Bronchial epithelial cell (primary cell): ENCODE data around the gene DNAJC16. TPM values are rescaled to one million over a fixed set of nuclear protein-coding genes. Genes with fewer than 3 reads are reported as not detected.

Source experiments
- DNase-seq: peaks from one replicate; pipeline ENCODE4 v3.0.0-alpha.2; 2010; ENCODE audit warnings: low read depth
- FAIRE-seq: peaks from 2 replicates; lab custom pipeline; 2011; peaks lifted over from hg19 to GRCh38; lab: Jason Lieb, UNC
- H3K27me3 ChIP-seq: 2 replicates; pipeline ENCODE4 v1.5.1; 2011; ENCODE audit warnings: low read length; ENCODE audit not compliant: control insufficient read depth, insufficient read depth
- H3K36me3 ChIP-seq: 2 replicates; pipeline ENCODE4 v1.5.1; 2011; ENCODE audit warnings: low read length; ENCODE audit not compliant: control insufficient read depth, insufficient read depth
- H3K4me3 ChIP-seq: 2 replicates; pipeline ENCODE4 v1.5.1; 2011; ENCODE audit warnings: mild to moderate bottlenecking, low read depth, low read length, control low read depth
- CTCF ChIP-seq: IDR thresholded peaks from 2 replicates; pipeline ENCODE4 v1.5.1; 2011; ENCODE audit warnings: mild to moderate bottlenecking, moderate library complexity, low read length, control low read depth, inconsistent platforms; ENCODE audit not compliant: insufficient read depth, severe bottlenecking
- total RNA-seq: library from RNA; depleted of rRNA; stranded (reverse); fragments of >200 nt; gene quantifications from 2 replicates; pipeline ENCODE4 v1.2.1, GENCODE V29; 2014

DNAJC16 gene
- total RNA-seq, 1 donor from 2014 or later = 7.6 TPM

- Histone ChIP-seq H3K36me3 (peaks cover 5% of the 10 kb centered on the region), H3K4me3 (no peak overlapping the region), H3K27me3 (no peaks in the 10 kb centered on the region)
- TF ChIP-seq CTCF = no peak
- DNase-seq (no peak), FAIRE-seq (no peak)
Observed at GRCh38 chr1:15557008-15557407, 30.4 kb downstream of the DNAJC16 start.

- H3K36me3 ChIP-seq = peaks cover 7% of the 10 kb centered on the region
- DNase-seq (peak; percentile 33), FAIRE-seq (no peak)
- no peak overlapping the region for H3K4me3 ChIP-seq
- no peaks in the 10 kb centered on the region for H3K27me3 ChIP-seq
- no peak for TF ChIP-seq CTCF
Observed at GRCh38 chr1:15557594-15557993, 30.9 kb downstream of the DNAJC16 start.

GRCh38 chr1:15558516-15558915 is 31.9 kb downstream of the DNAJC16 start:
- H3K36me3 ChIP-seq = peaks cover 8% of the 10 kb centered on the region
- FAIRE-seq (no peak), DNase-seq (no peak)
- no peaks in the 10 kb centered on the region for H3K27me3 ChIP-seq
- no peak overlapping the region for H3K4me3 ChIP-seq
- no peak for TF ChIP-seq CTCF

- FAIRE-seq = peak; percentile 93
- no peak for TF ChIP-seq CTCF
- H3K36me3 ChIP-seq = peaks cover 8% of the 10 kb centered on the region
- H3K27me3 ChIP-seq = no peaks in the 10 kb centered on the region
- DNase-seq = peak; percentile 94
- no peak overlapping the region for H3K4me3 ChIP-seq
Observed at GRCh38 chr1:15559189-15559810, 32.7 kb downstream of the DNAJC16 start.

- FAIRE-seq (no peak), DNase-seq (no peak)
- Histone ChIP-seq H3K36me3 (peaks cover 10% of the 10 kb centered on the region), H3K27me3 (no peaks in the 10 kb centered on the region), H3K4me3 (no peak overlapping the region)
- no peak for TF ChIP-seq CTCF
Observed at GRCh38 chr1:15568387-15569073, 41.9 kb downstream of the DNAJC16 start.

GRCh38 chr1:15570861-15571260 is 44.2 kb downstream of the DNAJC16 start:
- no peak for TF ChIP-seq CTCF
- no peak for FAIRE-seq
- H3K4me3 ChIP-seq = no peak overlapping the region
- no peak for DNase-seq
- H3K27me3 ChIP-seq = no peaks in the 10 kb centered on the region
- peaks cover 7% of the 10 kb centered on the region for H3K36me3 ChIP-seq
